ENCODE measurements around the gene CTXN3. TPM values are rescaled to one million over a fixed set of nuclear protein-coding genes. Genes with fewer than 3 reads are reported as not detected.

CTXN3 gene
- total RNA-seq, 4 donors from 2014 or later = not detected

- Histone ChIP-seq H3K4me3 (no peak overlapping the region), H3K27ac (no peak overlapping the region), H3K36me3 (no peaks in the 10 kb centered on the region), H3K4me1 (peaks cover 5% of the 10 kb centered on the region), H3K9me3 (no peaks in the 10 kb centered on the region), H3K27me3 (no peaks in the 10 kb centered on the region)
- no peak for TF ChIP-seq EP300 (IDR thresholded peaks at IDR 0.05)
- no peak for TF ChIP-seq POLR2AphosphoS5 (IDR thresholded peaks at IDR 0.05)
- no peak for TF ChIP-seq CTCF (IDR thresholded peaks at IDR 0.05)
- no peak for TF ChIP-seq POLR2A (IDR thresholded peaks at IDR 0.05)
- 70% methylated on average over 6 of the region's 6 CpGs for WGBS
- DNase-seq (ENCODE audit: low spot score in 2 of 2) = no peak
These were observed 51.4 kb downstream of the CTXN3 start for GRCh38 chr5:127700237-127700766.

- WGBS = 83% methylated on average over 2 of the region's 2 CpGs
- no peak for TF ChIP-seq POLR2AphosphoS5 (IDR thresholded peaks at IDR 0.05)
- TF ChIP-seq EP300 (IDR thresholded peaks at IDR 0.05) = no peak
- Histone ChIP-seq H3K9me3 (no peaks in the 10 kb centered on the region), H3K4me1 (peaks cover 9% of the 10 kb centered on the region), H3K27me3 (no peaks in the 10 kb centered on the region), H3K4me3 (no peak overlapping the region), H3K36me3 (no peaks in the 10 kb centered on the region), H3K27ac (no peak overlapping the region)
- no peak for DNase-seq (ENCODE audit: low spot score in 2 of 2)
These were observed 53.6 kb downstream of the CTXN3 start for GRCh38 chr5:127702434-127702833.

GRCh38 chr5:127702926-127703561 lies 54.2 kb downstream of the CTXN3 start, which contains the start of gene CCDC192:
TSS of gene CCDC192 (plus strand) at chr5:127703391. CDS start at chr5:127703446, 55 bp downstream.
- WGBS = 67% methylated on average over 5 of the region's 5 CpGs
- Histone ChIP-seq H3K4me3 (no peak within 1 kb of the TSS), H3K9me3 (no peaks in the 10 kb centered on the region), H3K27ac (no peak within 1 kb of the TSS), H3K36me3 (no peaks in the 10 kb centered on the region), H3K27me3 (no peaks in the 10 kb centered on the region), H3K4me1 (peaks cover 9% of the 10 kb centered on the region)
- DNase-seq (ENCODE audit: low spot score in 2 of 2) = no peak
- TF ChIP-seq POLR2AphosphoS5 (IDR thresholded peaks at IDR 0.05) (no peak), EP300 (IDR thresholded peaks at IDR 0.05) (no peak), POLR2A (IDR thresholded peaks at IDR 0.05) (no peak), CTCF (IDR thresholded peaks at IDR 0.05) (no peak)

GRCh38 chr5:127705120-127705892 lies 56.4 kb downstream of the CTXN3 start:
- no peaks in the 10 kb centered on the region for H3K9me3 ChIP-seq
- no peak overlapping the region for H3K4me3 ChIP-seq
- no peaks in the 10 kb centered on the region for H3K36me3 ChIP-seq
- 56% methylated on average over 4 of the region's 4 CpGs for WGBS
- H3K27ac ChIP-seq = no peak overlapping the region
- H3K4me1 ChIP-seq = peaks cover 9% of the 10 kb centered on the region
- H3K27me3 ChIP-seq = no peaks in the 10 kb centered on the region
- TF ChIP-seq POLR2A (IDR thresholded peaks at IDR 0.05) (no peak), POLR2AphosphoS5 (IDR thresholded peaks at IDR 0.05) (no peak), EP300 (IDR thresholded peaks at IDR 0.05) (no peak), CTCF (IDR thresholded peaks at IDR 0.05) (no peak)
- no peak for DNase-seq (ENCODE audit: low spot score in 2 of 2)

- TF ChIP-seq POLR2AphosphoS5 (IDR thresholded peaks at IDR 0.05) = no peak
- no peak for TF ChIP-seq EP300 (IDR thresholded peaks at IDR 0.05)
- TF ChIP-seq POLR2A (IDR thresholded peaks at IDR 0.05) = no peak
- no peak for TF ChIP-seq CTCF (IDR thresholded peaks at IDR 0.05)
- 43% methylated on average over 1 of the region's 1 CpG for WGBS
- Histone ChIP-seq H3K4me1 (peaks cover 9% of the 10 kb centered on the region), H3K27ac (no peak overlapping the region), H3K9me3 (no peaks in the 10 kb centered on the region), H3K27me3 (no peaks in the 10 kb centered on the region), H3K36me3 (no peaks in the 10 kb centered on the region), H3K4me3 (no peak overlapping the region)
- DNase-seq (ENCODE audit: low spot score in 2 of 2) = no peak
These were observed 57.8 kb downstream of the CTXN3 start for GRCh38 chr5:127706691-127707090.
